ENCODE results near the gene SCYGR7.

GRCh38 chr2:227766373-227766883 is 38.3 kb downstream of the SCYGR7 start:
- peak; percentile 96 for TF ChIP-seq CTCF (IDR thresholded peaks at IDR 0.05; ENCODE audit: poor library complexity, severe bottlenecking)
- no peak for TF ChIP-seq TAF1 (IDR thresholded peaks at IDR 0.05; ENCODE audit: low read depth)
- TF ChIP-seq REST (IDR thresholded peaks at IDR 0.05; ENCODE audit: borderline replicate concordance), result no peak
- TF ChIP-seq EZH2 (IDR thresholded peaks at IDR 0.05; ENCODE audit: borderline replicate concordance, insufficient read depth, low read length, poor library complexity, severe bottlenecking), result no peak
- TF ChIP-seq POLR2AphosphoS5 (IDR thresholded peaks at IDR 0.05), result no peak
- peak; percentile 99 for TF ChIP-seq RAD21 (conservative IDR thresholded peaks at IDR 0.05)
- TF ChIP-seq SMC3 (conservative IDR thresholded peaks at IDR 0.05; ENCODE audit: poor library complexity), result peak; percentile 100
- TF ChIP-seq MXI1 (conservative IDR thresholded peaks at IDR 0.05; ENCODE audit: poor library complexity, severe bottlenecking), result no peak
- TF ChIP-seq EP300 (conservative IDR thresholded peaks at IDR 0.05; ENCODE audit: poor library complexity, severe bottlenecking), result no peak

Measured in neural cell (in vitro differentiated cells).